K562 (cell line): ENCODE measurements around the gene MYO18A. TPM values are rescaled to one million over a fixed set of nuclear protein-coding genes. Genes with fewer than 3 reads are reported as not detected.
A peak's percentile ranks its signal among the peaks of the same experiment; 100 is the strongest.

Experiments used
- ADNP ChIP-seq: fragments of 200-800 bp; sonication (Bioruptor generic); IDR thresholded peaks from 2 replicates; pipeline ENCODE4 v1.6.1; 2016; ENCODE audit warnings: missing genetic modification characterization, missing compliant biosample characterization
- DNMT1 ChIP-seq: fragments of 450-650 bp; IDR thresholded peaks from 2 replicates; pipeline ENCODE4 v1.6.1; 2016; ENCODE audit warnings: antibody characterized with exemption, mild to moderate bottlenecking
- ERF ChIP-seq: fragments of 450-650 bp; formaldehyde crosslinking; IDR thresholded peaks from 2 replicates; pipeline ENCODE4 v1.4.0; 2020; ENCODE audit warnings: mild to moderate bottlenecking, mixed read lengths
- ETV6 ChIP-seq, 3 experiments: fragments of 150-350 bp in 1 of 3; sonication (generic) in 1 of 3; formaldehyde crosslinking in 1 of 3; IDR thresholded peaks; 2 replicates each; pipeline versions ENCODE4 v1.6.1 to v1.8.0; 2014 to 2022; ENCODE audit warnings: borderline replicate concordance in 2 of 3, low read depth in 2 of 3, antibody characterized with exemption in 1 of 3, low read length in 1 of 3, mild to moderate bottlenecking in 1 of 3, missing genetic modification reagents in 1 of 3
- GTF2F1 ChIP-seq: IDR thresholded peaks from 2 replicates; pipeline ENCODE4 v1.6.1; 2011; ENCODE audit warnings: low read depth, low read length, improper control_type of control experiment
- MEIS2 ChIP-seq: fragments of 450-650 bp; IDR thresholded peaks from 2 replicates; pipeline ENCODE4 v1.6.1; 2014; ENCODE audit warnings: mild to moderate bottlenecking; ENCODE audit not compliant: partially characterized antibody
- MYC ChIP-seq, 2 experiments: fragments of 250-450 bp in 1 of 2; sonication (Bioruptor Pico) in 1 of 2; IDR thresholded peaks; 2 replicates each; pipeline versions ENCODE4 v1.5.1 to v1.6.1; 2012 to 2021; ENCODE audit warnings: low read depth in 2 of 2, borderline replicate concordance in 1 of 2, improper control_type of control experiment in 1 of 2, low read length in 1 of 2, mild to moderate bottlenecking in 1 of 2, moderate library complexity in 1 of 2
- NFE2L1 ChIP-seq: fragments of 450-650 bp; IDR thresholded peaks from 2 replicates; pipeline ENCODE4 v1.6.1; 2016; ENCODE audit warnings: missing genetic modification characterization, low read depth, mild to moderate bottlenecking, missing compliant biosample characterization, moderate library complexity, borderline replicate concordance
- NFIC ChIP-seq: fragments of 450-650 bp; IDR thresholded peaks from 2 replicates; pipeline ENCODE4 v1.6.1; 2017; ENCODE audit warnings: mild to moderate bottlenecking, inconsistent platforms
- NRF1 ChIP-seq, 2 experiments: fragments of 450-650 bp; IDR thresholded peaks in 1 of 2; conservative IDR thresholded peaks in 1 of 2; 2 replicates each; pipeline ENCODE4 v1.6.1; 2014; ENCODE audit warnings: mild to moderate bottlenecking in 2 of 2
- PRMT5 ChIP-seq: sonication (generic); formaldehyde crosslinking; IDR thresholded peaks from 2 replicates; pipeline ENCODE4 v1.5.0; 2020; ENCODE audit warnings: missing genetic modification reagents
- RBM15 ChIP-seq: fragments of 200-400 bp; formaldehyde crosslinking; IDR thresholded peaks from 2 replicates; pipeline ENCODE4 v1.6.1; 2018; ENCODE audit warnings: mild to moderate bottlenecking, low read length, moderate library complexity; ENCODE audit not compliant: insufficient read depth
- SMARCB1 ChIP-seq: IDR thresholded peaks from 2 replicates; pipeline ENCODE4 v1.6.1; 2011; ENCODE audit warnings: improper control_type of control experiment, low read depth; ENCODE audit not compliant: insufficient read length
- SMC3 ChIP-seq: conservative IDR thresholded peaks from 2 replicates; pipeline ENCODE4 v1.6.1; 2011; ENCODE audit warnings: low read depth, low read length, improper control_type of control experiment; ENCODE audit not compliant: insufficient read depth
- STAT5A ChIP-seq: IDR thresholded peaks from 2 replicates; pipeline ENCODE4 v1.6.1; 2012; ENCODE audit warnings: low read length, inconsistent platforms, borderline replicate concordance
- ZBED1 ChIP-seq: IDR thresholded peaks from 2 replicates; pipeline ENCODE4 v1.6.1; 2014
- ZNF212 ChIP-seq: fragments of 450-650 bp; formaldehyde crosslinking; IDR thresholded peaks from 2 replicates; pipeline ENCODE4 v1.4.0; 2020; ENCODE audit warnings: mild to moderate bottlenecking
- ZNF224 ChIP-seq: sonication (generic); formaldehyde crosslinking; IDR thresholded peaks from 2 replicates; pipeline ENCODE4 v1.8.0; 2022; ENCODE audit warnings: mild to moderate bottlenecking, missing genetic modification reagents
- ZNF583 ChIP-seq: fragments of 250-450 bp; sonication (Bioruptor Pico); IDR thresholded peaks from 2 replicates; pipeline ENCODE4 v1.4.0; 2020
- polyA plus RNA-seq, 8 experiments: library from polyadenylated mRNA; depleted of rRNA in 4 of 8; stranded (reverse) in 5 of 8; unstranded in 3 of 8; fragments of >200 nt; fragmentation: Nextera tagmentation in 2 of 8; fragmentation: Illumina TruSeq in 1 of 8; extraction: Ambion mirVana in 2 of 8; extraction: Trizol in 1 of 8; gene quantifications; 2 replicates each; pipeline versions ENCODE4 v1.2.1 to v1.2.3, GENCODE V29; 2011 to 2014; ENCODE audit warnings: inconsistent platforms in 1 of 8, missing spikeins in 1 of 8
- total RNA-seq, 7 experiments: library from RNA; depleted of rRNA in 6 of 7; stranded (reverse); fragments of >200 nt in 6 of 7; fragmentation: Illumina TruSeq in 2 of 7; extraction: Trizol in 2 of 7; gene quantifications; 2 replicates each; pipeline versions ENCODE4 v1.2.1 to v1.2.3, GENCODE V29; 2011 to 2021; ENCODE audit warnings: low replicate concordance in 1 of 7
- TF ChIP-seq, protein P1 (sequence below), 2 experiments: fragments of 450-650 bp in 1 of 2; IDR thresholded peaks; 2 replicates each; pipeline ENCODE4 v1.6.1; 2011 to 2017; ENCODE audit warnings: low read depth in 2 of 2, antibody characterized with exemption in 1 of 2, borderline replicate concordance in 1 of 2, low read length in 1 of 2, mild to moderate bottlenecking in 1 of 2, mixed read lengths in 1 of 2; ENCODE audit not compliant: control insufficient read depth in 1 of 2
- TF ChIP-seq, protein P2 (sequence below), 3 experiments: fragments of 200-800 bp in 1 of 3; sonication (Bioruptor generic) in 1 of 3; sonication (generic) in 1 of 3; formaldehyde crosslinking in 1 of 3; IDR thresholded peaks; 2 replicates each; pipeline versions ENCODE4 v1.6.1 to v1.8.0; 2016 to 2022; ENCODE audit warnings: mild to moderate bottlenecking in 2 of 3, missing compliant biosample characterization in 2 of 3, missing genetic modification characterization in 2 of 3, missing genetic modification reagents in 1 of 3
- TF ChIP-seq, protein P3 (sequence below): sonication (generic); formaldehyde crosslinking; IDR thresholded peaks from 2 replicates; pipeline ENCODE4 v1.8.1; 2023; ENCODE audit warnings: mild to moderate bottlenecking, missing genetic modification reagents

The MYO18A gene
- total and polyA plus RNA-seq, 9 of the 15 experiments (the other 6 are each of a cell fraction or from before 2014, with no cell fraction given), result 2.5 to 65.4 (median 17.1) TPM

DNA sequence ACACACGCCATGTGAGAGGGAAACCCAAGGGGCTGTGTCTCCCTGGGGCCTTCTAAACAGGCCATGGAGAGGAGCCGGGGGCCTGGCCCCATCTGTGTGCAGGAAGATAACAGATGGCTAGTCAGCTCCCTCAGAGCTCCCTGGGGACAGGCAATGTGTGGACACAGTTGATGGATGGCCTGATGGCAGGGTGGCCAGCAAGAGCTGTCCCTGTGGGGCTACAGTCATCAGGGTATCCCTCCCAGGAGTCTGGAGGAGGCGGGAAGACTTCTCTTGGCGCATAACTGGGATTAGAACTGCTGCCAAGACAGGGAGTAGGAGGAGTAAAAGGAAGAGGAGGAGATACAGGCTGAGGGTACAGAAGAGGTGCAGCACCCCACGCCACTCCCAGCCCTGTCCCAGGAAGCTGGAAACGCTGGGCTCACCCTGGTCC lies 17.3 kb downstream of the MYO18A start (continued):
- TF ChIP-seq, protein P1, sequence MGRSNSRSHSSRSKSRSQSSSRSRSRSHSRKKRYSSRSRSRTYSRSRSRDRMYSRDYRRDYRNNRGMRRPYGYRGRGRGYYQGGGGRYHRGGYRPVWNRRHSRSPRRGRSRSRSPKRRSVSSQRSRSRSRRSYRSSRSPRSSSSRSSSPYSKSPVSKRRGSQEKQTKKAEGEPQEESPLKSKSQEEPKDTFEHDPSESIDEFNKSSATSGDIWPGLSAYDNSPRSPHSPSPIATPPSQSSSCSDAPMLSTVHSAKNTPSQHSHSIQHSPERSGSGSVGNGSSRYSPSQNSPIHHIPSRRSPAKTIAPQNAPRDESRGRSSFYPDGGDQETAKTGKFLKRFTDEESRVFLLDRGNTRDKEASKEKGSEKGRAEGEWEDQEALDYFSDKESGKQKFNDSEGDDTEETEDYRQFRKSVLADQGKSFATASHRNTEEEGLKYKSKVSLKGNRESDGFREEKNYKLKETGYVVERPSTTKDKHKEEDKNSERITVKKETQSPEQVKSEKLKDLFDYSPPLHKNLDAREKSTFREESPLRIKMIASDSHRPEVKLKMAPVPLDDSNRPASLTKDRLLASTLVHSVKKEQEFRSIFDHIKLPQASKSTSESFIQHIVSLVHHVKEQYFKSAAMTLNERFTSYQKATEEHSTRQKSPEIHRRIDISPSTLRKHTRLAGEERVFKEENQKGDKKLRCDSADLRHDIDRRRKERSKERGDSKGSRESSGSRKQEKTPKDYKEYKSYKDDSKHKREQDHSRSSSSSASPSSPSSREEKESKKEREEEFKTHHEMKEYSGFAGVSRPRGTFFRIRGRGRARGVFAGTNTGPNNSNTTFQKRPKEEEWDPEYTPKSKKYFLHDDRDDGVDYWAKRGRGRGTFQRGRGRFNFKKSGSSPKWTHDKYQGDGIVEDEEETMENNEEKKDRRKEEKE (IDR thresholded peaks at IDR 0.05; ENCODE audit: borderline replicate concordance in 1 of 2, control insufficient read depth in 1 of 2, low read depth in 2 of 2, low read length in 1 of 2), result no peak
- TF ChIP-seq GTF2F1 (no peak), ZNF583 (CRISPR knock-in tag) (no peak), SMC3 (no peak), ZBED1 (peak; percentile 18; the same call in 1 of the 2 replicates), STAT5A (peak; percentile 58; the same call in 1 of the 2 replicates), ZNF212 (no peak), RBM15 (no peak), ERF (CRISPR knock-in tag) (no peak), NFIC (peak; percentile 86), SMARCB1 (no peak), MYC (IDR thresholded peaks at IDR 0.05; ENCODE audit: low read depth, low read length) (peak; percentile 47; the same call in 1 of the 2 replicates), MYC (CRISPR knock-in tag; IDR thresholded peaks at IDR 0.05; ENCODE audit: borderline replicate concordance, low read depth) (no peak), ADNP (tag) (no peak), NFE2L1 (no peak), MEIS2 (peak; percentile 99), DNMT1 (no peak), NRF1 (conservative IDR thresholded peaks at IDR 0.05 in 1 of 2, IDR thresholded peaks at IDR 0.05 in 1 of 2) (no peak; a peak in 1 of 4 replicates), PRMT5 (CRISPR knock-in tag) (no peak), ZNF224 (CRISPR knock-in tag) (no peak), ETV6 (IDR thresholded peaks at IDR 0.05; ENCODE audit: borderline replicate concordance in 1 of 2, low read depth in 2 of 2, low read length in 1 of 2) (no peak), ETV6 (CRISPR knock-in tag; IDR thresholded peaks at IDR 0.05; ENCODE audit: borderline replicate concordance) (no peak)
- TF ChIP-seq, protein P2, sequence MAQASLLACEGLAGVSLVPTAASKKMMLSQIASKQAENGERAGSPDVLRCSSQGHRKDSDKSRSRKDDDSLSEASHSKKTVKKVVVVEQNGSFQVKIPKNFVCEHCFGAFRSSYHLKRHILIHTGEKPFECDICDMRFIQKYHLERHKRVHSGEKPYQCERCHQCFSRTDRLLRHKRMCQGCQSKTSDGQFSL (CRISPR knock-in tag; IDR thresholded peaks at IDR 0.05), result no peak
- TF ChIP-seq, protein P2 (tag; IDR thresholded peaks at IDR 0.05), result no peak
- TF ChIP-seq, protein P3, sequence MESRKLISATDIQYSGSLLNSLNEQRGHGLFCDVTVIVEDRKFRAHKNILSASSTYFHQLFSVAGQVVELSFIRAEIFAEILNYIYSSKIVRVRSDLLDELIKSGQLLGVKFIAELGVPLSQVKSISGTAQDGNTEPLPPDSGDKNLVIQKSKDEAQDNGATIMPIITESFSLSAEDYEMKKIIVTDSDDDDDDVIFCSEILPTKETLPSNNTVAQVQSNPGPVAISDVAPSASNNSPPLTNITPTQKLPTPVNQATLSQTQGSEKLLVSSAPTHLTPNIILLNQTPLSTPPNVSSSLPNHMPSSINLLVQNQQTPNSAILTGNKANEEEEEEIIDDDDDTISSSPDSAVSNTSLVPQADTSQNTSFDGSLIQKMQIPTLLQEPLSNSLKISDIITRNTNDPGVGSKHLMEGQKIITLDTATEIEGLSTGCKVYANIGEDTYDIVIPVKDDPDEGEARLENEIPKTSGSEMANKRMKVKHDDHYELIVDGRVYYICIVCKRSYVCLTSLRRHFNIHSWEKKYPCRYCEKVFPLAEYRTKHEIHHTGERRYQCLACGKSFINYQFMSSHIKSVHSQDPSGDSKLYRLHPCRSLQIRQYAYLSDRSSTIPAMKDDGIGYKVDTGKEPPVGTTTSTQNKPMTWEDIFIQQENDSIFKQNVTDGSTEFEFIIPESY (CRISPR knock-in tag), result no peak
